Activated CD8-positive, alpha-beta T cell treated with anti-CD3 and anti-CD28 coated beads for 36 hours (primary cell): ENCODE data around the gene COMT. TPM values are rescaled to one million over a fixed set of nuclear protein-coding genes. Genes with fewer than 3 reads are reported as not detected.

ENCODE experiments used
- ATAC-seq: fragments of 200-7000 bp; cut with Tn5 transposase; one replicate; pipeline ENCODE4 v1.10.0; 2021; ENCODE audit warnings: mild to moderate bottlenecking, moderate library complexity
- CTCF ChIA-PET: fragments of 350-600 bp; sonication (Branson Sonifier 250); formaldehyde crosslinking; loops from one replicate; lab custom pipeline; 2021; ENCODE audit warnings: antibody characterized with exemption; lab: Charles Lee
- POLR2A ChIA-PET: fragments of 350-600 bp; sonication (Branson Sonifier 250); formaldehyde crosslinking; loops from one replicate; lab custom pipeline; 2021; ENCODE audit warnings: antibody characterized with exemption; lab: Charles Lee
- DNase-seq: peaks from one replicate; pipeline ENCODE4 v3.0.0-alpha.2; 2020
- H3K27ac Mint-ChIP-seq: one replicate; pipeline ENCODE4 v1.8.0; 2021; ENCODE audit warnings: mild to moderate bottlenecking, mixed read lengths
- H3K27me3 Mint-ChIP-seq: one replicate; pipeline ENCODE4 v1.8.0; 2021; ENCODE audit warnings: mixed read lengths
- H3K36me3 Mint-ChIP-seq: one replicate; pipeline ENCODE4 v1.8.0; 2021; ENCODE audit warnings: low read depth, mixed read lengths
- H3K4me1 Mint-ChIP-seq: one replicate; pipeline ENCODE4 v1.8.0; 2021; ENCODE audit warnings: low read depth, mixed read lengths
- H3K4me3 Mint-ChIP-seq: one replicate; pipeline ENCODE4 v1.8.0; 2021; ENCODE audit warnings: mild to moderate bottlenecking, moderate library complexity, mixed read lengths
- H3K9me3 Mint-ChIP-seq: one replicate; pipeline ENCODE4 v1.8.0; 2021; ENCODE audit warnings: mixed read lengths
- intact Hi-C: fragments of 100-400 bp; cut with micrococcal nuclease; formaldehyde crosslinking; loops from one replicate; pipeline ENCODE4 v1.10.0; 2022
- total RNA-seq, 2 experiments: library from RNA; stranded (reverse); gene quantifications; one replicate each; pipeline ENCODE4 v1.2.3, GENCODE V29; 2021
- TF ChIP-seq, protein P1 (sequence below): fragments of 200-600 bp; IDR thresholded peaks from one replicate; pipeline ENCODE4 v1.8.0; 2022; ENCODE audit warnings: antibody characterized with exemption, mild to moderate bottlenecking

The COMT gene
- total RNA-seq, 2 experiments from 2014 or later, result 70.7 to 74.5 TPM

DNA sequence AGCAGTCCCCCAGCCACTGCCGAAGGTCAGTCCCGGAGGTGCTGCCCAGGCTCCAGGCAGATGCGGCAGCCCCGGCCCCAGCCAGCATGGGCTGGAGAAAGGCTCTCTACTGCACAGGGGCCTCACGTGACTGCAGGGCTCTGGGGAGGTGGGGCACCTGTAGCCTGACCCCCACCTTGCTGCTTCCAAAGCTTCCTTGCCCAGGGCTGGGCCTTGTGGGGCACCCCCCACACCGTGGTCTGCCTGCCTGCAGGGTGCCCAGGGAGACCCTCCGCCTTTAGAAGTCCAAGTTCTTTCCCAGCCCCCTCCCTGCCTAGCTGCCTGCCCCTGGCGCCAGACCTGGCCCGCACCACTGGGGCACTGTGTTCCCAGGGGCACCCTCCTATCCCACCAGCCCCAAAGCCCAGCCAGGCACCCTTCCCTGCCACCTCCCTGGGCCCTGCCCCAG lies 28.5 kb downstream of the COMT start:
- H3K9me3 Mint-ChIP-seq, result no peaks in the 10 kb centered on the region
- H3K36me3 Mint-ChIP-seq, result peaks cover 3% of the 10 kb centered on the region
- no peaks in the 10 kb centered on the region for H3K27me3 Mint-ChIP-seq
- CTCF ChIA-PET, result interaction anchor here (0.7 to 6.7 kb wide), 11 partner anchors 8 to 141 kb away, joined by 3 to 75 read pairs (median 3); partner anchors contain the start of gene TANGO2
- TF ChIP-seq, protein P1, sequence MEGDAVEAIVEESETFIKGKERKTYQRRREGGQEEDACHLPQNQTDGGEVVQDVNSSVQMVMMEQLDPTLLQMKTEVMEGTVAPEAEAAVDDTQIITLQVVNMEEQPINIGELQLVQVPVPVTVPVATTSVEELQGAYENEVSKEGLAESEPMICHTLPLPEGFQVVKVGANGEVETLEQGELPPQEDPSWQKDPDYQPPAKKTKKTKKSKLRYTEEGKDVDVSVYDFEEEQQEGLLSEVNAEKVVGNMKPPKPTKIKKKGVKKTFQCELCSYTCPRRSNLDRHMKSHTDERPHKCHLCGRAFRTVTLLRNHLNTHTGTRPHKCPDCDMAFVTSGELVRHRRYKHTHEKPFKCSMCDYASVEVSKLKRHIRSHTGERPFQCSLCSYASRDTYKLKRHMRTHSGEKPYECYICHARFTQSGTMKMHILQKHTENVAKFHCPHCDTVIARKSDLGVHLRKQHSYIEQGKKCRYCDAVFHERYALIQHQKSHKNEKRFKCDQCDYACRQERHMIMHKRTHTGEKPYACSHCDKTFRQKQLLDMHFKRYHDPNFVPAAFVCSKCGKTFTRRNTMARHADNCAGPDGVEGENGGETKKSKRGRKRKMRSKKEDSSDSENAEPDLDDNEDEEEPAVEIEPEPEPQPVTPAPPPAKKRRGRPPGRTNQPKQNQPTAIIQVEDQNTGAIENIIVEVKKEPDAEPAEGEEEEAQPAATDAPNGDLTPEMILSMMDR, result no peak
- DNase-seq (no peak), ATAC-seq (no peak)
- H3K4me3 Mint-ChIP-seq, result no peak overlapping the region
- intact Hi-C loops, result loop anchor here (5.0 kb wide), 2 partner anchors 57 to 157 kb away; no protein-coding TSS in a partner anchor
- POLR2A ChIA-PET, result interaction anchor here (0.9 to 1.6 kb wide), 3 partner anchors 22 to 51 kb away, joined by 3 read pairs; partner anchors contain the start of gene TANGO2
- peaks cover 13% of the 10 kb centered on the region for H3K4me1 Mint-ChIP-seq
- H3K27ac Mint-ChIP-seq, result no peak overlapping the region

DNA sequence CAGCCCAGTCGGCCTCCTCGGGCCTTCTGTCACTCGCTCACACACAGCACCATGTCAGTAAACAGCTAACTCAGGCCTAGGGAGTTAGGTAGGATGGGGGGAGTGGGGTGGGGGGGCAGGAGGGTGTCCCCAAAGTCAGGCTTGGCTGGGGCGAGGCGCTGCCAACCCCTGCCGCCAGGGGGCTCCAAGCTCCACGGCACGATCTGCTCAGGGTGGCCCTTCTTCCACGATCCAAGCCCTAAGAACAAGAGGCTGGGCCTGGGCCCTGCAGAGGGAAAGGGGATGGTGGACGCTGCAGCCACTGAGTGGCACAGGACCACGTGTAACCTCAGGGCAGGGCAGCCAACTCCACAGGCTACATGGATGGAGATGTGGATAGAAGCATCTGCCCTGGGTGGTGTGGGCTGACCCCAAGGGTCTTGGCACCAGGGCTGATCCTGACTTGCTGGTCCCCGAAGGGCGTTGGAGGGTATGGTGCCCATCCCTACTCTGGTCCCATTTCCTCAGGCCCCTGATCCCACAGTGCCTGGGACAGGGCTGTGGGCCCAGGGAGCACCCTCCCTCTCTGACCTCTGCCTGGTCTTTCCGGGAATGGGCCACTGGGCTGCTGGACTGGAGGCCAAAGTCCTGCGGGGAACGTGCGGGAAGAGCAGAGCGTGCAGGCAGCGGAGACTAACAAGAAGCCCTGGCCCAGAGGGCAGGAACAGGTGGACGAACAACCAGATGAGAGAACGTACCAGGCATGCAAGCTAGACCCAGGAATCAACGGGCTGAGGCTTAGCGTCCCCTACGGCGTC lies 29.1 kb downstream of the COMT start:
- DNase-seq (peak; percentile 83), ATAC-seq (peak; percentile 80)
- no peaks in the 10 kb centered on the region for H3K27me3 Mint-ChIP-seq
- TF ChIP-seq, protein P1, result peak; percentile 96
- peaks cover 3% of the 10 kb centered on the region for H3K36me3 Mint-ChIP-seq
- ChIA-PET CTCF (interaction anchor here (0.8 to 6.7 kb wide), 15 partner anchors 8 to 159 kb away, joined by 3 to 75 read pairs (median 4); partner anchors contain the start of gene TANGO2), POLR2A (interaction anchor here (0.6 to 1.6 kb wide), 7 partner anchors 14 to 140 kb away, joined by 3 to 5 read pairs (median 3); partner anchors contain the start of gene TANGO2)
- no peak overlapping the region for H3K27ac Mint-ChIP-seq
- intact Hi-C loops, result loop anchor here (5.0 kb wide), 2 partner anchors 57 to 157 kb away; no protein-coding TSS in a partner anchor
- H3K4me1 Mint-ChIP-seq, result peaks cover 17% of the 10 kb centered on the region
- H3K9me3 Mint-ChIP-seq, result no peaks in the 10 kb centered on the region
- no peak overlapping the region for H3K4me3 Mint-ChIP-seq

DNA sequence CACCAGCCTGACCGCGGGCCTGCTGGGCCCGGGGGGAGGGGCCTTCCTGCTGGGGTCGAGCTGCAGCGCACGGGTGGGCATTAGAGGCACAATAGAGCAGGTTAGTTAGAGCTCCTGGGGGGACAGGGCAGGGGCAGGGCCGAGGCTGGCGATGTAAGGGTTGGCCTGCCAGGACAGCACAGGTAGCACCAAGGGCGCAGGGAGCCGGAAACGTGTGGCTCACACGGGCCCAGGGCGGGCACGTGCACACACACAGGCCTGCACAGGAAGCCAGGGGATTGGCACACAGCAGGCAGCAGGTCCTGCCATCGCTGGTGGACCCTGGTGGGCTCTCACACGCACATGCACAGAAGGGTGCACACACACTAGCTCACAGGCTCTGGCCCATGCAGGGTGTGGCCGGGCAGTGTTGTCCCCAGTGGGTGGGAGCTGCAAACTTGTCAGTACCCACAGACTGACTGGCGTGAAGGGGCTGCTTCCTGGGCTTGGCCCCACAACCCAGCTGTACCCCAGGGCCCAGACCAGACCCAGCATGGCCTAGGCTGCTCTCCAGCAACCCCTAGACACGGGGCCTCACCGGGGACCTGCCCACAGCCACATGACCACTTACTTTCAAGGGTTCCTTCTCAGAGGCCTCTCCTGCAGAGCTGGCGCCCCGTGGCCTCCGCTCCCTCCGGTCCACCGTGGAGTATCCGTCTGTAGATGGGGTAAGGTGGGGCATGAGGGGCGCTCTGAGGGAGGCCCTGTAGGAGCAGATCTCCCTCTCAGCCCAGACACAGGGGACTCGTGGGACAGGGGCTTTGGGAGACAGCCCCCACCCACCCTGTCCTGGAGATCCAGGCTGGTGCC lies 29.9 kb downstream of the COMT start:
- intact Hi-C loops, result loop anchor here (5.0 kb wide), 2 partner anchors 56 to 156 kb away; no protein-coding TSS in a partner anchor
- CTCF ChIA-PET, result interaction anchor here (0.7 to 6.7 kb wide), 10 partner anchors 10 to 158 kb away, joined by 3 to 75 read pairs (median 4); partner anchors contain the start of gene TANGO2
- Mint-ChIP-seq H3K36me3 (peaks cover 3% of the 10 kb centered on the region), H3K27me3 (no peaks in the 10 kb centered on the region), H3K9me3 (no peaks in the 10 kb centered on the region), H3K4me1 (peaks cover 17% of the 10 kb centered on the region), H3K27ac (no peak overlapping the region), H3K4me3 (no peak overlapping the region)
- POLR2A ChIA-PET, result interaction anchor here (0.6 to 1.6 kb wide), 5 partner anchors 13 to 139 kb away, joined by 3 to 5 read pairs (median 3); no protein-coding TSS in a partner anchor
- ATAC-seq, result no peak
- TF ChIP-seq, protein P1, result no peak
- peak; percentile 37 for DNase-seq

DNA sequence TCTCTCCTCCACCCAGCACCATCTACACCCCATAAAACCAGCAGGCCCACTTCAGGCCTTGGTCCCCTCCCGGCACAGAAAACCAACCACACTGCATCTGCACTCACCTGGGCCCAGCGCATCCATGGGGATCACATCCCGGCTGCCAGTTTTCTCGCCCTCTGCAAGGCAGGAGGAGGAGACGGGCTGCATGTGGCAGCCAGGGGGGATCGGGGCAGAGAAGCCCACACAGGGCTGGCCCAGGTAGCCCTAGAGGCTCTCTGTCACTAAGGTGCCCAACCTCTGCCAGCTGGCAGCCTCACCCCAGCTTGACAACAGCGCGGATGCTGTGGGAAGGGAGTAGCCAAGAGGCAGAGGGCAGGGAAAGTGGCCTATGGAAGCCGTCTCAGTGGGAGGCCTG lies 30.7 kb downstream of the COMT start:
- Mint-ChIP-seq H3K4me3 (no peak overlapping the region), H3K9me3 (no peaks in the 10 kb centered on the region), H3K36me3 (no peaks in the 10 kb centered on the region), H3K27me3 (no peaks in the 10 kb centered on the region), H3K27ac (no peak overlapping the region), H3K4me1 (peaks cover 17% of the 10 kb centered on the region)
- ChIA-PET CTCF (interaction anchor here (0.7 to 6.7 kb wide), 4 partner anchors 9 to 157 kb away, joined by 3 to 75 read pairs (median 5); no protein-coding TSS in a partner anchor), POLR2A (no interaction called here)
- TF ChIP-seq, protein P1, result no peak
- intact Hi-C loops, result loop anchor here (5.0 kb wide), 2 partner anchors 55 to 155 kb away; no protein-coding TSS in a partner anchor
- no peak for ATAC-seq
- no peak for DNase-seq
